SK-N-SH treated with all-trans-retinoic acid at 6 μM for 48 hours (cell line): ENCODE measurements around the gene TTC17.

Source experiments
- ARNTL ChIP-seq: fragments of 450-650 bp; formaldehyde crosslinking; IDR thresholded peaks from 2 replicates; pipeline ENCODE4 v1.5.0; 2020; ENCODE audit warnings: low read depth, mild to moderate bottlenecking, moderate library complexity, borderline replicate concordance
- BACH2 ChIP-seq: fragments of 250-450 bp; sonication (Bioruptor Pico); IDR thresholded peaks from 2 replicates; pipeline ENCODE4 v1.9.0; 2021; ENCODE audit warnings: mild to moderate bottlenecking, borderline replicate concordance
- ESRRG ChIP-seq: fragments of 250-450 bp; sonication (Bioruptor Pico); IDR thresholded peaks from 2 replicates; pipeline ENCODE4 v1.6.1; 2021; ENCODE audit warnings: mild to moderate bottlenecking
- GLIS3 ChIP-seq: fragments of 250-450 bp; sonication (Bioruptor Pico); IDR thresholded peaks from 2 replicates; pipeline ENCODE4 v1.5.0; 2020; ENCODE audit warnings: mild to moderate bottlenecking, moderate library complexity
- PPARA ChIP-seq: fragments of 250-450 bp; sonication (Bioruptor Pico); IDR thresholded peaks from 2 replicates; pipeline ENCODE4 v1.5.0; 2020; ENCODE audit warnings: mild to moderate bottlenecking, borderline replicate concordance
- RARB ChIP-seq: fragments of 250-450 bp; sonication (Bioruptor Pico); IDR thresholded peaks from 2 replicates; pipeline ENCODE4 v1.8.0; 2021; ENCODE audit warnings: mild to moderate bottlenecking, moderate library complexity
- ZC3H10 ChIP-seq: fragments of 250-450 bp; sonication (Bioruptor Pico); IDR thresholded peaks from 2 replicates; pipeline ENCODE4 v1.5.1; 2021; ENCODE audit warnings: mild to moderate bottlenecking, moderate library complexity
- ZFP3 ChIP-seq: fragments of 250-450 bp; sonication (Bioruptor Pico); IDR thresholded peaks from 2 replicates; pipeline ENCODE4 v1.5.0; 2020; ENCODE audit warnings: mild to moderate bottlenecking, moderate library complexity
- ZNF565 ChIP-seq: fragments of 450-650 bp; formaldehyde crosslinking; conservative IDR thresholded peaks from 2 replicates; pipeline ENCODE4 v1.5.0; 2020; ENCODE audit warnings: low read depth, mild to moderate bottlenecking, moderate library complexity
- ZNF8 ChIP-seq: fragments of 450-650 bp; formaldehyde crosslinking; IDR thresholded peaks from 2 replicates; pipeline ENCODE4 v1.5.0; 2020; ENCODE audit warnings: mild to moderate bottlenecking, moderate library complexity
- TF ChIP-seq, protein P1 (sequence below): fragments of 250-450 bp; sonication (Bioruptor Pico); IDR thresholded peaks from 2 replicates; pipeline ENCODE4 v1.8.0; 2021; ENCODE audit warnings: low read depth, mild to moderate bottlenecking, moderate library complexity, borderline replicate concordance
- TF ChIP-seq, protein P2 (sequence below): fragments of 250-450 bp; sonication (Bioruptor Pico); IDR thresholded peaks from 2 replicates; pipeline ENCODE4 v1.8.0; 2020; ENCODE audit warnings: mild to moderate bottlenecking, moderate library complexity, borderline replicate concordance
- TF ChIP-seq, protein P3 (sequence below): fragments of 250-450 bp; sonication (Bioruptor Pico); IDR thresholded peaks from 2 replicates; pipeline ENCODE4 v1.5.0; 2020; ENCODE audit warnings: mild to moderate bottlenecking, moderate library complexity
- TF ChIP-seq, protein P4 (sequence below): fragments of 250-450 bp; sonication (Bioruptor Pico); IDR thresholded peaks from 2 replicates; pipeline ENCODE4 v1.5.1; 2021; ENCODE audit warnings: mild to moderate bottlenecking, moderate library complexity

DNA sequence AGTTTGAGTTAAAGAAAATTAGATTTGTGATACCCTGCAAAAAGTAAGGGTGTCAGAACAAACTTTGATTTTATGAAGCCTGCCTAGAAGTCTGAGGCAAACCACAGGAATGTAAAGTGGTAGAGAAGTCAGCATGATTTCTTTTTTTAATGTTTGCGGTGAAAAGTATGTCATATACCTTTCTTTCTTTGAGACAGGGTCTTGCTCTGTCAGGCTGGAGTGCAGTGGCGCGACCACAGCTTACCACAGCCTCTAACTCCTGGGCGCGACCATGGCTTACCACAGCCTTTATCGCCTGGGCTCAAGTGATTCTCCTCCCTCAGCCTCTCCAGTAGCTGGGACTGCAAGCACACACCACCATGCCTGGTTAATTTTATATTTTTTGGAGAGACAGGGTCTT, 42.3 kb upstream of the TTC17 start:
- TF ChIP-seq BACH2 (CRISPR knock-in tag), result no peak
- TF ChIP-seq, protein P1, sequence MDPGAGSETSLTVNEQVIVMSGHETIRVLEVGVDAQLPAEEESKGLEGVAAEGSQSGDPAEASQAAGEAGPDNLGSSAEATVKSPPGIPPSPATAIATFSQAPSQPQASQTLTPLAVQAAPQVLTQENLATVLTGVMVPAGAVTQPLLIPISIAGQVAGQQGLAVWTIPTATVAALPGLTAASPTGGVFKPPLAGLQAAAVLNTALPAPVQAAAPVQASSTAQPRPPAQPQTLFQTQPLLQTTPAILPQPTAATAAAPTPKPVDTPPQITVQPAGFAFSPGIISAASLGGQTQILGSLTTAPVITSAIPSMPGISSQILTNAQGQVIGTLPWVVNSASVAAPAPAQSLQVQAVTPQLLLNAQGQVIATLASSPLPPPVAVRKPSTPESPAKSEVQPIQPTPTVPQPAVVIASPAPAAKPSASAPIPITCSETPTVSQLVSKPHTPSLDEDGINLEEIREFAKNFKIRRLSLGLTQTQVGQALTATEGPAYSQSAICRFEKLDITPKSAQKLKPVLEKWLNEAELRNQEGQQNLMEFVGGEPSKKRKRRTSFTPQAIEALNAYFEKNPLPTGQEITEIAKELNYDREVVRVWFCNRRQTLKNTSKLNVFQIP (CRISPR knock-in tag), result no peak
- TF ChIP-seq ESRRG (CRISPR knock-in tag), result no peak
- TF ChIP-seq, protein P2, sequence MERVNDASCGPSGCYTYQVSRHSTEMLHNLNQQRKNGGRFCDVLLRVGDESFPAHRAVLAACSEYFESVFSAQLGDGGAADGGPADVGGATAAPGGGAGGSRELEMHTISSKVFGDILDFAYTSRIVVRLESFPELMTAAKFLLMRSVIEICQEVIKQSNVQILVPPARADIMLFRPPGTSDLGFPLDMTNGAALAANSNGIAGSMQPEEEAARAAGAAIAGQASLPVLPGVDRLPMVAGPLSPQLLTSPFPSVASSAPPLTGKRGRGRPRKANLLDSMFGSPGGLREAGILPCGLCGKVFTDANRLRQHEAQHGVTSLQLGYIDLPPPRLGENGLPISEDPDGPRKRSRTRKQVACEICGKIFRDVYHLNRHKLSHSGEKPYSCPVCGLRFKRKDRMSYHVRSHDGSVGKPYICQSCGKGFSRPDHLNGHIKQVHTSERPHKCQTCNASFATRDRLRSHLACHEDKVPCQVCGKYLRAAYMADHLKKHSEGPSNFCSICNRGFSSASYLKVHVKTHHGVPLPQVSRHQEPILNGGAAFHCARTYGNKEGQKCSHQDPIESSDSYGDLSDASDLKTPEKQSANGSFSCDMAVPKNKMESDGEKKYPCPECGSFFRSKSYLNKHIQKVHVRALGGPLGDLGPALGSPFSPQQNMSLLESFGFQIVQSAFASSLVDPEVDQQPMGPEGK (CRISPR knock-in tag), result no peak
- TF ChIP-seq ZNF565 (CRISPR knock-in tag), result no peak
- no peak for TF ChIP-seq ZFP3 (CRISPR knock-in tag)
- TF ChIP-seq RARB, result no peak
- no peak for TF ChIP-seq ARNTL (CRISPR knock-in tag)
- no peak for TF ChIP-seq ZNF8 (CRISPR knock-in tag)
- no peak for TF ChIP-seq PPARA (CRISPR knock-in tag)
- TF ChIP-seq, protein P3, sequence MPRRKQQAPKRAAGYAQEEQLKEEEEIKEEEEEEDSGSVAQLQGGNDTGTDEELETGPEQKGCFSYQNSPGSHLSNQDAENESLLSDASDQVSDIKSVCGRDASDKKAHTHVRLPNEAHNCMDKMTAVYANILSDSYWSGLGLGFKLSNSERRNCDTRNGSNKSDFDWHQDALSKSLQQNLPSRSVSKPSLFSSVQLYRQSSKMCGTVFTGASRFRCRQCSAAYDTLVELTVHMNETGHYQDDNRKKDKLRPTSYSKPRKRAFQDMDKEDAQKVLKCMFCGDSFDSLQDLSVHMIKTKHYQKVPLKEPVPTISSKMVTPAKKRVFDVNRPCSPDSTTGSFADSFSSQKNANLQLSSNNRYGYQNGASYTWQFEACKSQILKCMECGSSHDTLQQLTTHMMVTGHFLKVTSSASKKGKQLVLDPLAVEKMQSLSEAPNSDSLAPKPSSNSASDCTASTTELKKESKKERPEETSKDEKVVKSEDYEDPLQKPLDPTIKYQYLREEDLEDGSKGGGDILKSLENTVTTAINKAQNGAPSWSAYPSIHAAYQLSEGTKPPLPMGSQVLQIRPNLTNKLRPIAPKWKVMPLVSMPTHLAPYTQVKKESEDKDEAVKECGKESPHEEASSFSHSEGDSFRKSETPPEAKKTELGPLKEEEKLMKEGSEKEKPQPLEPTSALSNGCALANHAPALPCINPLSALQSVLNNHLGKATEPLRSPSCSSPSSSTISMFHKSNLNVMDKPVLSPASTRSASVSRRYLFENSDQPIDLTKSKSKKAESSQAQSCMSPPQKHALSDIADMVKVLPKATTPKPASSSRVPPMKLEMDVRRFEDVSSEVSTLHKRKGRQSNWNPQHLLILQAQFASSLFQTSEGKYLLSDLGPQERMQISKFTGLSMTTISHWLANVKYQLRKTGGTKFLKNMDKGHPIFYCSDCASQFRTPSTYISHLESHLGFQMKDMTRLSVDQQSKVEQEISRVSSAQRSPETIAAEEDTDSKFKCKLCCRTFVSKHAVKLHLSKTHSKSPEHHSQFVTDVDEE (CRISPR knock-in tag), result no peak
- TF ChIP-seq, protein P4, sequence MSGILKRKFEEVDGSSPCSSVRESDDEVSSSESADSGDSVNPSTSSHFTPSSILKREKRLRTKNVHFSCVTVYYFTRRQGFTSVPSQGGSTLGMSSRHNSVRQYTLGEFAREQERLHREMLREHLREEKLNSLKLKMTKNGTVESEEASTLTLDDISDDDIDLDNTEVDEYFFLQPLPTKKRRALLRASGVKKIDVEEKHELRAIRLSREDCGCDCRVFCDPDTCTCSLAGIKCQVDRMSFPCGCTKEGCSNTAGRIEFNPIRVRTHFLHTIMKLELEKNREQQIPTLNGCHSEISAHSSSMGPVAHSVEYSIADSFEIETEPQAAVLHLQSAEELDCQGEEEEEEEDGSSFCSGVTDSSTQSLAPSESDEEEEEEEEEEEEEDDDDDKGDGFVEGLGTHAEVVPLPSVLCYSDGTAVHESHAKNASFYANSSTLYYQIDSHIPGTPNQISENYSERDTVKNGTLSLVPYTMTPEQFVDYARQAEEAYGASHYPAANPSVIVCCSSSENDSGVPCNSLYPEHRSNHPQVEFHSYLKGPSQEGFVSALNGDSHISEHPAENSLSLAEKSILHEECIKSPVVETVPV, result no peak
- no peak for TF ChIP-seq ZC3H10 (CRISPR knock-in tag)
- no peak for TF ChIP-seq GLIS3
